A549 (cell line): ENCODE results near the gene IL20RA. TPM values are rescaled to one million over a fixed set of nuclear protein-coding genes. Genes with fewer than 3 reads are reported as not detected.

Source experiments
- ATAC-seq, 2 experiments: fragments of 200-7000 bp in 1 of 2; fragments of >200 bp in 1 of 2; cut with Nextera tagmentation in 1 of 2; cut with Tn5 transposase in 1 of 2; 3 replicates each; pipeline versions ENCODE4 v1.8.0 to v1.9.1; 2018 to 2020; ENCODE audit warnings: mild to moderate bottlenecking in 1 of 2, moderate library complexity in 1 of 2
- CTCF ChIA-PET: fragments of 300-600 bp; sonication (Branson Sonifier 250); formaldehyde crosslinking; extraction: SDS; loops from one replicate; lab custom pipeline; 2021; ENCODE audit warnings: antibody characterized with exemption, inconsistent platforms; lab: Yijun Ruan, JAX
- POLR2A ChIA-PET: fragments of 350-600 bp; formaldehyde crosslinking; extraction: SDS; loops from one replicate; lab custom pipeline; 2021; ENCODE audit warnings: antibody characterized with exemption, inconsistent platforms; lab: Yijun Ruan, JAX
- DNase-seq, 2 experiments: peaks; one replicate each; pipeline versions ENCODE4 v3.0.0 to v3.0.0-alpha.2; 2011 to 2016; ENCODE audit warnings: low read depth in 1 of 2, low spot score in 1 of 2
- FAIRE-seq: peaks from 2 replicates; lab custom pipeline; 2011; peaks lifted over from hg19 to GRCh38; lab: Jason Lieb, UNC
- H3K27ac ChIP-seq, 2 experiments: fragments of >200 bp; sonication (Bioruptor Twin); formaldehyde crosslinking; 3 replicates each; pipeline ENCODE4 v1.5.1; 2016 to 2017
- H3K4me1 ChIP-seq: fragments of >200 bp; sonication (Bioruptor Twin); formaldehyde crosslinking; 3 replicates; pipeline ENCODE4 v1.6.1; 2016
- H3K4me2 ChIP-seq: fragments of >200 bp; sonication (Bioruptor Twin); formaldehyde crosslinking; 3 replicates; pipeline ENCODE4 v1.6.1; 2016
- H3K4me3 ChIP-seq: fragments of >200 bp; sonication (Bioruptor Twin); formaldehyde crosslinking; 3 replicates; pipeline ENCODE4 v1.5.1; 2016
- H3K9me3 ChIP-seq: fragments of >200 bp; sonication (Bioruptor Twin); formaldehyde crosslinking; 3 replicates; pipeline ENCODE4 v1.6.1; 2016
- ATOH8 ChIP-seq: fragments of 250-450 bp; sonication (Bioruptor Pico); IDR thresholded peaks from 2 replicates; pipeline ENCODE4 v1.5.0; 2020; ENCODE audit warnings: low read depth, mild to moderate bottlenecking, moderate library complexity
- CBX2 ChIP-seq: fragments of 200-600 bp; sonication (generic); IDR thresholded peaks from 2 replicates; pipeline ENCODE4 v1.6.1; 2016; ENCODE audit warnings: low read depth, mild to moderate bottlenecking, borderline replicate concordance
- CEBPB ChIP-seq, 2 experiments: fragments of >200 bp in 1 of 2; sonication (Bioruptor Twin) in 1 of 2; formaldehyde crosslinking in 1 of 2; IDR thresholded peaks; 2 replicates each; pipeline ENCODE4 v1.6.1; 2012 to 2016
- E2F6 ChIP-seq: IDR thresholded peaks from 2 replicates; pipeline ENCODE4 v1.6.1; 2012; ENCODE audit warnings: low read depth, borderline replicate concordance
- EHMT2 ChIP-seq: fragments of 200-600 bp; sonication (generic); IDR thresholded peaks from 2 replicates; pipeline ENCODE4 v1.6.1; 2016; ENCODE audit warnings: antibody characterized with exemption, low read depth, mild to moderate bottlenecking, moderate library complexity
- EP300 ChIP-seq, 2 experiments: fragments of >200 bp; sonication (Bioruptor Twin); formaldehyde crosslinking; IDR thresholded peaks; 2 replicates in 1 of 2; 3 replicates in 1 of 2; pipeline ENCODE4 v1.6.1; 2016 to 2017
- ESRRA ChIP-seq: fragments of 150-350 bp; IDR thresholded peaks from 2 replicates; pipeline ENCODE4 v1.6.1; 2014; ENCODE audit warnings: mild to moderate bottlenecking, low read length, borderline replicate concordance
- GATA3 ChIP-seq: IDR thresholded peaks from 2 replicates; pipeline ENCODE4 v1.6.1; 2012; ENCODE audit warnings: borderline replicate concordance
- HDAC2 ChIP-seq: fragments of 200-600 bp; sonication (generic); IDR thresholded peaks from 2 replicates; pipeline ENCODE4 v1.6.1; 2016
- HEYL ChIP-seq: fragments of 250-450 bp; sonication (Bioruptor Pico); IDR thresholded peaks from 2 replicates; pipeline ENCODE4 v1.8.0; 2021; ENCODE audit warnings: mild to moderate bottlenecking, moderate library complexity
- KDM1A ChIP-seq: fragments of 200-600 bp; sonication (generic); IDR thresholded peaks from 2 replicates; pipeline ENCODE4 v1.6.1; 2016; ENCODE audit warnings: low read depth, mild to moderate bottlenecking
- MAFK ChIP-seq: fragments of 450-650 bp; IDR thresholded peaks from 2 replicates; pipeline ENCODE4 v1.6.1; 2014; ENCODE audit not compliant: partially characterized antibody
- MAX ChIP-seq: IDR thresholded peaks from 2 replicates; pipeline ENCODE4 v1.6.1; 2012
- MAZ ChIP-seq: fragments of 150-350 bp; IDR thresholded peaks from 2 replicates; pipeline ENCODE4 v1.6.1; 2014; ENCODE audit warnings: antibody characterized with exemption, low read depth, low read length, borderline replicate concordance
- MYC ChIP-seq: IDR thresholded peaks from 2 replicates; pipeline ENCODE4 v1.6.1; 2012; ENCODE audit warnings: mild to moderate bottlenecking, inconsistent platforms, low read length, improper control_type of control experiment, borderline replicate concordance
- NFE2L2 ChIP-seq: fragments of 150-350 bp; conservative IDR thresholded peaks from 2 replicates; pipeline ENCODE4 v1.6.1; 2014; ENCODE audit warnings: low read length
- NPAS2 ChIP-seq: fragments of 250-450 bp; sonication (Bioruptor Pico); IDR thresholded peaks from 2 replicates; pipeline ENCODE4 v1.8.0; 2022; ENCODE audit warnings: mild to moderate bottlenecking, moderate library complexity, borderline replicate concordance
- PBX3 ChIP-seq: IDR thresholded peaks from 2 replicates; pipeline ENCODE4 v1.6.1; 2012
- POLR2A ChIP-seq: IDR thresholded peaks from 2 replicates; pipeline ENCODE4 v1.6.1; 2012; ENCODE audit warnings: mild to moderate bottlenecking, low read length
- POLR2AphosphoS2 ChIP-seq: conservative IDR thresholded peaks from 2 replicates; pipeline ENCODE4 v1.6.1; 2012; ENCODE audit warnings: low read length, improper control_type of control experiment, inconsistent platforms
- RAD21 ChIP-seq, 2 experiments: fragments of >200 bp in 1 of 2; sonication (Bioruptor Twin) in 1 of 2; formaldehyde crosslinking in 1 of 2; IDR thresholded peaks in 1 of 2; conservative IDR thresholded peaks in 1 of 2; 2 replicates in 1 of 2; 3 replicates in 1 of 2; pipeline ENCODE4 v1.6.1; 2012 to 2018; ENCODE audit warnings: inconsistent platforms in 1 of 2
- RARB ChIP-seq: fragments of 250-450 bp; sonication (Bioruptor Pico); IDR thresholded peaks from 2 replicates; pipeline ENCODE4 v1.8.0; 2021; ENCODE audit warnings: mild to moderate bottlenecking, moderate library complexity
- RNF2 ChIP-seq: fragments of 200-600 bp; sonication (generic); IDR thresholded peaks from 2 replicates; pipeline ENCODE4 v1.6.1; 2016; ENCODE audit warnings: low read depth, mild to moderate bottlenecking, antibody characterized with exemption, moderate library complexity, borderline replicate concordance
- SMC3 ChIP-seq: fragments of >200 bp; sonication (Bioruptor Twin); formaldehyde crosslinking; IDR thresholded peaks from 3 replicates; pipeline ENCODE4 v1.6.1; 2018; ENCODE audit warnings: inconsistent platforms
- SREBF2 ChIP-seq: fragments of 450-650 bp; IDR thresholded peaks from 2 replicates; pipeline ENCODE4 v1.6.1; 2014; ENCODE audit warnings: mild to moderate bottlenecking, moderate library complexity
- ZNF302 ChIP-seq: fragments of 250-450 bp; sonication (Bioruptor Pico); IDR thresholded peaks from 2 replicates; pipeline ENCODE4 v1.9.0; 2021; ENCODE audit warnings: inconsistent platforms, mild to moderate bottlenecking, moderate library complexity
- WGBS: methylation state at CpG from one replicate; pipeline ENCODE4 v1.1.6; 2017; ENCODE audit errors: missing lambda C conversion rate; 5-methylcytosine and 5-hydroxymethylcytosine counted together
- polyA plus RNA-seq, 4 experiments: library from polyadenylated mRNA; depleted of rRNA in 3 of 4; stranded (reverse); fragments of >200 nt; fragmentation: RNase III in 1 of 4; extraction: RNeasy Plus Mini Kit Qiagen cat#74134 plus additional on column Dnase treatment in 1 of 4; gene quantifications; 2 replicates in 3 of 4; 3 replicates in 1 of 4; pipeline ENCODE4 v1.2.3, GENCODE V29; 2011 to 2017
- TF ChIP-seq, protein P1 (sequence below): fragments of 150-350 bp; IDR thresholded peaks from 2 replicates; pipeline ENCODE4 v1.6.1; 2014; ENCODE audit warnings: low read depth, mild to moderate bottlenecking, low read length
- TF ChIP-seq, protein P2 (sequence below): fragments of >200 bp; sonication (Bioruptor Twin); formaldehyde crosslinking; IDR thresholded peaks from 3 replicates; pipeline ENCODE4 v1.6.1; 2016

Gene IL20RA
- polyA plus RNA-seq, 2 of the 4 experiments (the other 2 are of a cell fraction): 0.08 TPM; not detected in 1

GRCh38 chr6:137086031-137086430 lies 41.3 kb upstream of the IL20RA start:
- FAIRE-seq (no peak), DNase-seq (no peak)
- CTCF ChIA-PET: interaction anchor here (1.3 to 1.4 kb wide), 2 partner anchors 8 to 9 kb away, joined by 6 to 9 read pairs; no protein-coding TSS in a partner anchor
- no peaks in the 10 kb centered on the region for H3K4me1 ChIP-seq
- TF ChIP-seq RAD21 (conservative IDR thresholded peaks at IDR 0.05 in 1 of 2, IDR thresholded peaks at IDR 0.05 in 1 of 2): no peak
- TF ChIP-seq PBX3: no peak
- no peak for TF ChIP-seq HDAC2
- no peak for TF ChIP-seq ATOH8
- no peak for TF ChIP-seq HEYL (CRISPR knock-in tag)
- TF ChIP-seq MAZ: no peak
- TF ChIP-seq POLR2AphosphoS2: no peak
- no peak for TF ChIP-seq GATA3
- TF ChIP-seq EP300 (IDR thresholded peaks at IDR 0.05): no peak
- TF ChIP-seq SMC3: no peak
- TF ChIP-seq KDM1A: no peak
- TF ChIP-seq, protein P1, sequence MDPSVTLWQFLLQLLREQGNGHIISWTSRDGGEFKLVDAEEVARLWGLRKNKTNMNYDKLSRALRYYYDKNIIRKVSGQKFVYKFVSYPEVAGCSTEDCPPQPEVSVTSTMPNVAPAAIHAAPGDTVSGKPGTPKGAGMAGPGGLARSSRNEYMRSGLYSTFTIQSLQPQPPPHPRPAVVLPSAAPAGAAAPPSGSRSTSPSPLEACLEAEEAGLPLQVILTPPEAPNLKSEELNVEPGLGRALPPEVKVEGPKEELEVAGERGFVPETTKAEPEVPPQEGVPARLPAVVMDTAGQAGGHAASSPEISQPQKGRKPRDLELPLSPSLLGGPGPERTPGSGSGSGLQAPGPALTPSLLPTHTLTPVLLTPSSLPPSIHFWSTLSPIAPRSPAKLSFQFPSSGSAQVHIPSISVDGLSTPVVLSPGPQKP: no peak
- TF ChIP-seq, protein P2, sequence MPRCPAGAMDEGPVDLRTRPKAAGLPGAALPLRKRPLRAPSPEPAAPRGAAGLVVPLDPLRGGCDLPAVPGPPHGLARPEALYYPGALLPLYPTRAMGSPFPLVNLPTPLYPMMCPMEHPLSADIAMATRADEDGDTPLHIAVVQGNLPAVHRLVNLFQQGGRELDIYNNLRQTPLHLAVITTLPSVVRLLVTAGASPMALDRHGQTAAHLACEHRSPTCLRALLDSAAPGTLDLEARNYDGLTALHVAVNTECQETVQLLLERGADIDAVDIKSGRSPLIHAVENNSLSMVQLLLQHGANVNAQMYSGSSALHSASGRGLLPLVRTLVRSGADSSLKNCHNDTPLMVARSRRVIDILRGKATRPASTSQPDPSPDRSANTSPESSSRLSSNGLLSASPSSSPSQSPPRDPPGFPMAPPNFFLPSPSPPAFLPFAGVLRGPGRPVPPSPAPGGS: no peak
- TF ChIP-seq E2F6: no peak
- TF ChIP-seq SREBF2: no peak
- TF ChIP-seq CBX2: no peak
- no peak for TF ChIP-seq NFE2L2
- no peak for TF ChIP-seq POLR2A
- no peak for TF ChIP-seq ZNF302 (CRISPR knock-in tag)
- TF ChIP-seq, all 56 proteins: peak for 0
- POLR2A ChIA-PET: no interaction called here
- 67% methylated on average over 1 of the region's 1 CpG for WGBS
- no peak overlapping the region for H3K4me2 ChIP-seq
- H3K4me3 ChIP-seq: no peak overlapping the region
- H3K9me3 ChIP-seq: no peaks in the 10 kb centered on the region
- H3K27ac ChIP-seq: no peak overlapping the region
- no peak for ATAC-seq

- ATAC-seq (no peak), FAIRE-seq (no peak), DNase-seq (no peak)
- POLR2A ChIA-PET: no interaction called here
- 29% methylated on average over 2 of the region's 2 CpGs for WGBS
- no peaks in the 10 kb centered on the region for H3K9me3 ChIP-seq
- H3K4me3 ChIP-seq: no peak overlapping the region
- H3K27ac ChIP-seq: no peak overlapping the region
- no peak overlapping the region for H3K4me2 ChIP-seq
- CTCF ChIA-PET: interaction anchor here (1.4 kb wide), 1 partner anchor 8 kb away, joined by 6 read pairs; no protein-coding TSS in a partner anchor
- H3K4me1 ChIP-seq: no peaks in the 10 kb centered on the region
- TF ChIP-seq NPAS2 (CRISPR knock-in tag): no peak
- TF ChIP-seq MAFK: no peak
- TF ChIP-seq MAX: no peak
- no peak for TF ChIP-seq EHMT2
- no peak for TF ChIP-seq HDAC2
- TF ChIP-seq, protein P2: no peak
- no peak for TF ChIP-seq CEBPB (IDR thresholded peaks at IDR 0.05)
- no peak for TF ChIP-seq RARB (CRISPR knock-in tag)
- no peak for TF ChIP-seq PBX3
- no peak for TF ChIP-seq ESRRA
- no peak for TF ChIP-seq MYC
- TF ChIP-seq, protein P1: no peak
- TF ChIP-seq CBX2: no peak
- TF ChIP-seq RNF2: no peak
Observed at GRCh38 chr6:137084865-137085617, 40.3 kb upstream of the IL20RA start.
